HG02938 (cell line): ENCODE measurements around the gene NHLRC4.

Experiments used
- ATAC-seq: cut with Tn5 transposase; IDR thresholded peaks from one replicate; pipeline ENCODE4 v1.9.1; 2021; ENCODE audit warnings: mild to moderate bottlenecking, moderate library complexity; ENCODE audit not compliant: unreplicated experiment

NHLRC4 gene

DNA sequence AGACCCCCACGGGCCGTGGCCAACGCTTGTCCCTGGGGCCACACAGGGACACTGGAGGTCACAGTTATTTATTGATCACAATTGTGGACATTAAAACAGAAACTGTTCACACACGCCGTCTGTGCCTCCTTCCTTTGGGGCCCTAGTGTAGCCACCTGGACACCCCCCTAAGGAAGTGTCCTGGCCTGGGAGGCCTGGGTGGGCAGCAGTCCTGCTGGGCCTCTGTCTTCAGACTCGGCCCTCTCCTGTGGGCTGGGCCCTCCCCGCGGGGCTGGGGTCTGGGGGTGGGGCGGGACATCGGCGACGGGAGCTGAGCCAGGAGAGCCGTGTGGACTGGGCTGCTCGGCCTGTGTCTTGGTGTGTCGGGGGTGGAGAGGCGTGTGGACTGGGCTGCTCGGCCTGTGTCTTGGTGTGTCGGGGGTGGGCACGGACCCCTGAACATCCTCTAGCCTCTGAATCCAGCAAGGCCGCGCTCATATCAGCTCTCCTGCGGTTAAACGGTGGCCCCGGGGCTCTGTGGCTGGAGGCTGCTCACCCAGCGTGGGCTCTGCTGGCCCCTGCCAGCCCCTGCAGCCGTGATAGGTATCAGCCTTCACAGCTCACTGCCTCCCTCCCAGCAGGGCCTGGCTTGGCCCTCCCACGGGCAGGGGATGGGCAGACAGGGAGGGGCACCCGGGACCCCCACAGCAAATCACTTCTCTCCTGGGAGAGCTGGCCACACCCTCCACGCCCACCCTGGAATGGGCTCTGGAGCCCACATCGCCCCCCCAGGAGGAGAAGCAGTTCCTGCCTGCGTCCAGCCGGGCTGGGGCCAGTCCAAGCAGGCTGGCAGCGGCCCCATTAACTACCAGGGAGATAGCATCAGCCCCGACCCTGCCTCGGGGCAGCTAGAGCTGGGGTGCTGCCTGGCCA lies 1.1 kb upstream of the NHLRC4 start:
- no peak for ATAC-seq

- ATAC-seq, result no peak
These were observed 810 bp downstream of the NHLRC4 start for GRCh38 chr16:567373-568256.

- ATAC-seq, result no peak
These were observed 1.8 kb downstream of the NHLRC4 start for GRCh38 chr16:568401-569258.

GRCh38 chr16:569445-570254 lies 2.8 kb downstream of the NHLRC4 start, which contains the start of gene PIGQ:
TSS of gene PIGQ (plus strand) at chr16:569968. CDS start at chr16:574075, 4,107 bp downstream.
- no peak for ATAC-seq

DNA sequence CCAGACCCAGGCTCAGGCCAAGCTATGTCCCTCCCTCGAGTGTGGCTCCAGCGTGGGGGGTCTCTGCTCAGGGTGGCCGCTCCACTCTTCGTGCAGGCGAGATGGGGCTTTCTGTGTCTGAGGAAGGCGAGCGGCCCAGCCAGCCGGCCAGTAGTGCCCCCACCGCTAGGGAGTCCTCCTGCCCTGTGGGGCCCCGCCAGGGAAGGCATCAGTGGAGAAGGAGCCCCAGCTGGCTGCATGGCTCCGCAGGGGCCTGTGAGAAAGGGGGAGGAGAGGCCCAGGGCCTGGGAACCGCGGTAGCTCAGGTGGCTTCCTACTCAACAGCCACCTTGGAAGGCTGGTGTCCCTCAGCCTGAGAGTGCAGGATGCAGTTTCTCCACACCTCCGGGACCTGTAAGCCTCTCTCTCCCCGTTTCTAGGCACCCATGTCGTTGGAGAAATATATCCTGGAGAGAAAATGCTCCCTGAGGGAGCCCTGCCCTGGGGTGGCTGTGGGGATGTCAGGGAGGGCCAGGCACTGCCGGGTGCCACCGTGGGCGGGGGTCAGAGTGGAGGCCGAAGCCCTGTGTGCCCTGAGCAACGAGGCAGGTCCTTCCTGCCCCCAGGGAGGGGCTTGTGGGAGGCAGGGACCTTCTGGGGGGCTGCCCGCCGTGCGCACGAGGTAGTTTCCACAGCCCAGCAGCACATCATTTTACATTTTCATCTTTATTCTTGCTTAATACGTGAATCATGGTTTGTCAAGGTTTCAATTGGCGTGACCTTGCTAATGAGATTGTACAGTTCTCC lies 6.3 kb downstream of the NHLRC4 start:
- no peak for ATAC-seq

DNA sequence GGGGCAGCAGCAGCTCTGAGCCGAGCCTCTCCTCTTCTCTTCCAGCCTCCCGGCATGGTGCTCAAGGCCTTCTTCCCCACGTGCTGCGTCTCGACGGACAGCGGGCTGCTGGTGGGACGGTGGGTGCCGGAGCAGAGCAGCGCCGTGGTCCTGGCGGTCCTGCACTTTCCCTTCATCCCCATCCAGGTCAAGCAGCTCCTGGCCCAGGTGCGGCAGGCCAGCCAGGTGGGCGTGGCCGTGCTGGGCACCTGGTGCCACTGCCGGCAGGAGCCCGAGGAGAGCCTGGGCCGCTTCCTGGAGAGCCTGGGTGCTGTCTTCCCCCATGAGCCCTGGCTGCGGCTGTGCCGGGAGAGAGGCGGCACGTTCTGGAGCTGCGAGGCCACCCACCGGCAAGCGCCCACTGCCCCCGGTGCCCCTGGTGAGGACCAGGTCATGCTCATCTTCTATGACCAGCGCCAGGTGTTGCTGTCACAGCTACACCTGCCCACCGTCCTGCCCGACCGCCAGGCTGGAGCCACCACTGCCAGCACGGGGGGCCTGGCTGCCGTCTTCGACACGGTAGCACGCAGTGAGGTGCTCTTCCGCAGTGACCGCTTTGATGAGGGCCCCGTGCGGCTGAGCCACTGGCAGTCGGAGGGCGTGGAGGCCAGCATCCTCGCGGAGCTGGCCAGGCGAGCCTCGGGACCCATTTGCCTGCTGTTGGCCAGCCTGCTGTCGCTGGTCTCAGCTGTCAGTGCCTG lies 7.4 kb downstream of the NHLRC4 start:
- no peak for ATAC-seq

- ATAC-seq, result no peak
These were observed 8.8 kb downstream of the NHLRC4 start for GRCh38 chr16:575354-576196.

DNA sequence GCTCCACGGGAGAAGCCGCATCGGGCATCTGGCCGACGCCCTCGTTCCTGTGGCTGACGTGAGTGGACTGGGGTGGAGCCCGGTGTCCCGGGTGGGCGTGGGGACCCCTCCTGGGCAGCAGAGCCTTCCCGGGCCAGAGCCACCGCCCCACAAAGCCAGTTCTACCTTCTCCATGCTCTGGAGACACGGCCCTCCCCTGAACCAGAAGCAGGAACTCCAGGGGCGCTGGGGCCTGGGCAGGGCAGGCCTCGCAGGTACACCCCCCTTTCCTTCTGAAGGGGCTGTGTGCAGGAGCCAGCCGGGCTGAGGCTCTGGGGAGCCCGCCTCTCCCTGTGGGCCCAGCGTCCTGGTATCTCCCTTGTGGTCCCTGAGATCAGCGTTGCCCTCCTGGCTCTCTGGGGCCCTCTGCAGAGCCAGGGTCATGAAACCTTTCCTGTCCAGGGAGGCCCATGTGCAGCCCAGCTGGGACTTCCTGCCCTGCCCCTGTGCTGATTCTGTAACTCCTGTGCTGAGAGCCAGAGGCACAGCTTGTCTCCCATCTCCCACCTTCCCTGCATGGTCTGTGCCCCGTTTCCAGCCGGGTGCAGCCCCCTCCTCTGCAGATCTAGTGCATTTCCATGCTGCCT lies 9.5 kb downstream of the NHLRC4 start:
- ATAC-seq, result no peak

- no peak for ATAC-seq
These were observed 10.0 kb downstream of the NHLRC4 start for GRCh38 chr16:576823-577201.

- ATAC-seq, result no peak
These were observed 11.0 kb downstream of the NHLRC4 start for GRCh38 chr16:577796-578195.

DNA sequence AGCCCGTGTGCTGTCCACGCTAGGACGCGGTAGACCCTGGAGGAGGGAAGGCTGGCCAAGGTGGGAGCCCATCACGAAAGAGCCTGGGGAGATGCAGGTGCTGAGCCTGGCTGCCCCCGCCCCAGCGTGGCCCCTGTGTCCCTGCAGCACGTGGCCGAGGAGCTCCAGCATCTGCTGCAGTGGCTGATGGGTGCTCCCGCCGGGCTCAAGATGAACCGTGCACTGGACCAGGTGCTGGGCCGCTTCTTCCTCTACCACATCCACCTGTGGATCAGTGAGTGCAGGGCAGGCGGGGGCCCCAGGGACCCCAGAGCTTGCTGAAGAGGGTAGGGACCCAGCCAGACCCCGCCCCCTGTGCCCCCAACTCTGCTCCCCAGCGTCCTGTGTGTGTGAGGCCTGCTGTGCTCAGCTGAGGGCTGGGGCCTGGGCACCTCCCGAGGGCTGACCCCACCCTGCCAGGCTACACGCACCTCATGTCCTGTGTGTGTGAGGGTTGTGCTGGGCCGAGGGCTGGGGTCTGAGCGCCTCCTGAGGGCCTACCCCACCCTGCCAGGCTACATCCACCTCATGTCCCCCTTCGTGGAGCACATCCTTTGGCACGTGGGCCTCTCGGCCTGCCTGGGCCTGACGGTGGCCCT lies 11.5 kb downstream of the NHLRC4 start:
- ATAC-seq, result no peak

- no peak for ATAC-seq
These were observed 12.1 kb downstream of the NHLRC4 start for GRCh38 chr16:578870-579405.

- no peak for ATAC-seq
These were observed 13.5 kb downstream of the NHLRC4 start for GRCh38 chr16:580141-580945.

- no peak for ATAC-seq
These were observed 14.2 kb downstream of the NHLRC4 start for GRCh38 chr16:580946-581498.

GRCh38 chr16:582218-582613 lies 15.4 kb downstream of the NHLRC4 start:
- no peak for ATAC-seq
